ENCODE results near the gene HLA-DQB2. TPM values are rescaled to one million over a fixed set of nuclear protein-coding genes. Genes with fewer than 3 reads are reported as not detected.
"Not testable (repeated sequence)": the region's sequence is repeated elsewhere in the genome, so short reads cannot be mapped to it uniquely, and the experiment has no call there.

HLA-DQB2 gene
- total RNA-seq, 2 donors from 2014 or later = 1.1 to 8.3 TPM

GRCh38 chr6:32779036-32779435, 15.7 kb upstream of the HLA-DQB2 start:
- H3K4me3 Mint-ChIP-seq = no peak overlapping the region
- no peaks in the 10 kb centered on the region for H3K4me1 Mint-ChIP-seq
- H3K27me3 Mint-ChIP-seq = peaks cover 44% of the 10 kb centered on the region
- no peak overlapping the region for H3K27ac Mint-ChIP-seq
- H3K9me3 ChIP-seq (ENCODE audit: control insufficient read depth, low read length, poor library complexity, severe bottlenecking) = no peaks in the 10 kb centered on the region
- ATAC-seq = no peak
- DNase-seq = no peak
- H3K36me3 Mint-ChIP-seq (ENCODE audit: low read depth) = peaks cover 5% of the 10 kb centered on the region

- no peak for DNase-seq
- no peak overlapping the region for H3K27ac Mint-ChIP-seq
- H3K9me3 ChIP-seq (ENCODE audit: control insufficient read depth, low read length, poor library complexity, severe bottlenecking) = no peaks in the 10 kb centered on the region
- H3K36me3 Mint-ChIP-seq (ENCODE audit: low read depth) = peaks cover 9% of the 10 kb centered on the region
- H3K4me1 Mint-ChIP-seq = no peaks in the 10 kb centered on the region
- no peak overlapping the region for H3K4me3 Mint-ChIP-seq
- H3K27me3 Mint-ChIP-seq = peaks cover 61% of the 10 kb centered on the region
- ATAC-seq = no peak
Observed at GRCh38 chr6:32775071-32775470, 11.7 kb upstream of the HLA-DQB2 start.

GRCh38 chr6:32774426-32774825, 11.1 kb upstream of the HLA-DQB2 start:
- Mint-ChIP-seq H3K27me3 (peaks cover 63% of the 10 kb centered on the region), H3K27ac (no peak overlapping the region), H3K4me1 (no peaks in the 10 kb centered on the region), H3K4me3 (no peak overlapping the region), H3K36me3 (ENCODE audit: low read depth) (peaks cover 8% of the 10 kb centered on the region)
- DNase-seq (no peak), ATAC-seq (no peak)
- no peaks in the 10 kb centered on the region for H3K9me3 ChIP-seq (ENCODE audit: control insufficient read depth, low read length, poor library complexity, severe bottlenecking)

GRCh38 chr6:32772656-32773055, 9.3 kb upstream of the HLA-DQB2 start:
- no peaks in the 10 kb centered on the region for H3K9me3 ChIP-seq (ENCODE audit: control insufficient read depth, low read length, poor library complexity, severe bottlenecking)
- no peak overlapping the region for H3K27ac Mint-ChIP-seq
- peaks cover 67% of the 10 kb centered on the region for H3K27me3 Mint-ChIP-seq
- H3K36me3 Mint-ChIP-seq (ENCODE audit: low read depth) = peaks cover 6% of the 10 kb centered on the region
- no peak for DNase-seq
- no peak for ATAC-seq
- no peaks in the 10 kb centered on the region for H3K4me1 Mint-ChIP-seq
- no peak overlapping the region for H3K4me3 Mint-ChIP-seq

- no peak overlapping the region for H3K4me3 Mint-ChIP-seq
- H3K36me3 Mint-ChIP-seq (ENCODE audit: low read depth) = no peaks in the 10 kb centered on the region
- no peak for ATAC-seq
Observed at GRCh38 chr6:32764048-32764447, 716 bp upstream of the HLA-DQB2 start.

DNA sequence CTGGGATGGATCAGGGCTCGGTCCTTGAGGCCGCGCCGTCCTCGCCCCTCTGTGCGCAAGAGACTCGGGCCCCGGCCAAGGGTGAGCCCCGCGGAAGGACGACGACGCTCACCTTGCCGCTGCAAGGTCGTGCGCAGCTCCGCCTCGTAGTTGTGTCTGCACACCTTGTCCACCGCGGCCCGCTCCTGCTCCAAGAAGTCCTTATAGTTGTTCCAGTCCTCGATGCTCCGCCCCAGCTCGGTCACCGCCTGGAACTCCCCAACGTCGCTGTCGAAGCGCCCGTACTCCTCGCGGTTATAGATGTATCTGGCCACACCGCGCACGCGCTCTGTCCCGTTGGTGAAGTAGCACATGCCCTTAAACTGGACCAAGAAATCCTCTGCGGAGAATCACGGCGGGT, 1.8 kb downstream of the HLA-DQB2 start:
- DNase-seq = no peak
- Mint-ChIP-seq H3K36me3 (ENCODE audit: low read depth) (no peaks in the 10 kb centered on the region), H3K4me1 (peaks cover 5% of the 10 kb centered on the region), H3K27ac (no peak overlapping the region), H3K27me3 (peaks cover 75% of the 10 kb centered on the region), H3K4me3 (no peak overlapping the region)
- ATAC-seq = no peak
- no peaks in the 10 kb centered on the region for H3K9me3 ChIP-seq (ENCODE audit: control insufficient read depth, low read length, poor library complexity, severe bottlenecking)

More at GRCh38 chr6:32764048-32764447, 716 bp upstream of the HLA-DQB2 start:
- no peak for DNase-seq
- H3K27me3 Mint-ChIP-seq = peaks cover 79% of the 10 kb centered on the region
- peaks cover 5% of the 10 kb centered on the region for H3K4me1 Mint-ChIP-seq
- H3K27ac Mint-ChIP-seq = no peak overlapping the region
- H3K9me3 ChIP-seq (ENCODE audit: control insufficient read depth, low read length, poor library complexity, severe bottlenecking) = no peaks in the 10 kb centered on the region

DNA sequence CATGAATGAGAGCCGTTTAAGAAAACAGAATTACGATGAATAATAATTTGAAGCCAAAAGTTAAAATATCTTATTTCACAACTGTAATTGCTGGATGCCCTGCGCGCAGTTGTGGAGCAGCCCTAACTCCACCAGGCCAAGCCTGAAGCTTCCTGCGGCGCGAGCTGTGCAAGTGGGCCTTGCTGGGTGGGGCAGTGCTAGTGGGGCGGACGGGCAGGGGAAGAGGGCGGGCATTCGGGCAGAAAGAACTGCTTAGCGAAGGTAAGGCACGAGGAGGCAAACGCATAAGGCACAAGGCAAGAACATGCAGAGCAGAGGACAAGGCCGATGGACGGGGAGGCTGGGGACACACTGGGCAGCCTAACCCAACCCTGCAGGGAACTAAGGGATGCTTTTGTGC, 2.3 kb downstream of the HLA-DQB2 start:
- Mint-ChIP-seq H3K27ac (no peak overlapping the region), H3K4me3 (no peak overlapping the region), H3K27me3 (peaks cover 74% of the 10 kb centered on the region), H3K36me3 (ENCODE audit: low read depth) (no peaks in the 10 kb centered on the region), H3K4me1 (peaks cover 5% of the 10 kb centered on the region)
- no peaks in the 10 kb centered on the region for H3K9me3 ChIP-seq (ENCODE audit: control insufficient read depth, low read length, poor library complexity, severe bottlenecking)
- DNase-seq (no peak), ATAC-seq (peak; percentile 76)

DNA sequence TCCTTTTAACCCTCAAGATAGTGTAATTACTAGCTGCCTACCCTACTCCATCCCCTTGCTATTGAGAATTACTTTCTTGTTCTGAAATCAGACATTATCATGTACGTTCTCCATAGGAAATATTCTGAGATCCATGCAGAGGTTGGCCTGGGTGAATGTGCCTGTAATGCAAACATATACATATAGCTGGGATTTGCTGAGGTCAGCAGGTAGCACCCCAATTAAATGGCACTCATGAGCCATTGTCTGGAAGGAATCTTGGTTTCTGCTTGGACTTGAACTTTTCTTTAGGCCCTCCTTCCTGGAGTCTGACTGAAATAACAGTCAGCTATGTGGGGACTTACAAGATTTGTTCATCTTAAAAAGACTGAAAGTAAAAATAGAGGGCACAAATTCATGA, 3.7 kb downstream of the HLA-DQB2 start:
- Mint-ChIP-seq H3K4me3 (no peak overlapping the region), H3K27ac (no peak overlapping the region), H3K4me1 (peaks cover 5% of the 10 kb centered on the region), H3K36me3 (ENCODE audit: low read depth) (peaks cover 4% of the 10 kb centered on the region), H3K27me3 (peaks cover 81% of the 10 kb centered on the region)
- no peak for ATAC-seq
- H3K9me3 ChIP-seq (ENCODE audit: control insufficient read depth, low read length, poor library complexity, severe bottlenecking) = no peaks in the 10 kb centered on the region
- DNase-seq = no peak

DNA sequence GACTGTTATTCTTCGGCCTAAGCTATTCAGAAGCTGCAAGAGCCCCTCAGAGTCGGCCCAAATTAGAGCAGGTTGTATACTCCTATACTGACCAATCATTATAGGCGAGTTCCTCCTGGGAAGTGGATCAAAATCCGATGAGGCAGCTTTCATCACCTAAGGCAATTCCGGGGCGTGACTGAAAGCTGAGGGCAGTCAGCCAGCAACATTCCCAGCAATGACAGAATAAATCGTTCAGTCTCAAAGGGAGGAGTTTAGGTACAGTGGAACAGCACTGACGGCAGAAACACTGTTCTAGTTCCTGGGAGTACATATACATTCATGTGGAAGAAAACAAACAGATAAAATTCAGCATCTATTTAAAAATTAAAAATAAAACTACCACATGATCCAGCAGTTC, 10.8 kb downstream of the HLA-DQB2 start:
- Mint-ChIP-seq H3K27me3 (peaks cover 68% of the 10 kb centered on the region), H3K27ac (no peak overlapping the region), H3K36me3 (ENCODE audit: low read depth) (peaks cover 4% of the 10 kb centered on the region), H3K4me3 (no peak overlapping the region), H3K4me1 (no peaks in the 10 kb centered on the region)
- H3K9me3 ChIP-seq (ENCODE audit: control insufficient read depth, low read length, poor library complexity, severe bottlenecking) = no peaks in the 10 kb centered on the region
- DNase-seq = no peak
- no peak for ATAC-seq

GRCh38 chr6:32745649-32746048, 17.7 kb downstream of the HLA-DQB2 start:
- not testable (repeated sequence) for H3K27ac Mint-ChIP-seq; H3K36me3 Mint-ChIP-seq (ENCODE audit: low read depth); H3K9me3 ChIP-seq (ENCODE audit: control insufficient read depth, low read length, poor library complexity, severe bottlenecking); ATAC-seq; DNase-seq; H3K4me3 Mint-ChIP-seq; H3K4me1 Mint-ChIP-seq
- peaks cover 68% of the 10 kb centered on the region for H3K27me3 Mint-ChIP-seq

DNA sequence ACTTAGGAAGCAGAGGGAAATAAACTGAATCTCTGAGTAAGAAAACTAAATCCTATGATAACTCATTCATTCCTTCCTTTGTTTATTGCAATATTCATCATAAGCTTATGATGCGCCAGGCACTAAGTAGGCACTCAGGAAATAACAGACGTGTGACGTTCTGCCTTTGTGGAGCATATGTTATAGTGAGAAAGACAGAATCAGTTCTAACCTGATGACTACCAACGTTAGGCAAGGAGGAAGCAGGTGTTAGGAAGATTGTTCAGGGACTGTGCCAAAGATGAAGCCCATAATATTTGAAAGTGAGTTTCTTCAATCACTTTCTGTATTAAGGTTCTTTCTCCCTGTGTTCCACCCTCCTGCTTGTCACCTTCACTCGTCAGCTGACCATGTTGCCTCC, 18.6 kb downstream of the HLA-DQB2 start:
- peaks cover 2% of the 10 kb centered on the region for H3K4me1 Mint-ChIP-seq
- no peak overlapping the region for H3K4me3 Mint-ChIP-seq
- DNase-seq = no peak
- H3K27me3 Mint-ChIP-seq = peaks cover 68% of the 10 kb centered on the region
- no peak for ATAC-seq
- H3K36me3 Mint-ChIP-seq (ENCODE audit: low read depth) = peaks cover 4% of the 10 kb centered on the region
- H3K9me3 ChIP-seq (ENCODE audit: control insufficient read depth, low read length, poor library complexity, severe bottlenecking) = no peaks in the 10 kb centered on the region
- H3K27ac Mint-ChIP-seq = no peak overlapping the region

- ATAC-seq = no peak
- DNase-seq = no peak
- Mint-ChIP-seq H3K4me3 (no peak overlapping the region), H3K36me3 (ENCODE audit: low read depth) (peaks cover 4% of the 10 kb centered on the region), H3K27ac (no peak overlapping the region), H3K4me1 (peaks cover 2% of the 10 kb centered on the region), H3K27me3 (peaks cover 75% of the 10 kb centered on the region)
- no peaks in the 10 kb centered on the region for H3K9me3 ChIP-seq (ENCODE audit: control insufficient read depth, low read length, poor library complexity, severe bottlenecking)
Observed at GRCh38 chr6:32742374-32742773, 21.0 kb downstream of the HLA-DQB2 start.

DNA sequence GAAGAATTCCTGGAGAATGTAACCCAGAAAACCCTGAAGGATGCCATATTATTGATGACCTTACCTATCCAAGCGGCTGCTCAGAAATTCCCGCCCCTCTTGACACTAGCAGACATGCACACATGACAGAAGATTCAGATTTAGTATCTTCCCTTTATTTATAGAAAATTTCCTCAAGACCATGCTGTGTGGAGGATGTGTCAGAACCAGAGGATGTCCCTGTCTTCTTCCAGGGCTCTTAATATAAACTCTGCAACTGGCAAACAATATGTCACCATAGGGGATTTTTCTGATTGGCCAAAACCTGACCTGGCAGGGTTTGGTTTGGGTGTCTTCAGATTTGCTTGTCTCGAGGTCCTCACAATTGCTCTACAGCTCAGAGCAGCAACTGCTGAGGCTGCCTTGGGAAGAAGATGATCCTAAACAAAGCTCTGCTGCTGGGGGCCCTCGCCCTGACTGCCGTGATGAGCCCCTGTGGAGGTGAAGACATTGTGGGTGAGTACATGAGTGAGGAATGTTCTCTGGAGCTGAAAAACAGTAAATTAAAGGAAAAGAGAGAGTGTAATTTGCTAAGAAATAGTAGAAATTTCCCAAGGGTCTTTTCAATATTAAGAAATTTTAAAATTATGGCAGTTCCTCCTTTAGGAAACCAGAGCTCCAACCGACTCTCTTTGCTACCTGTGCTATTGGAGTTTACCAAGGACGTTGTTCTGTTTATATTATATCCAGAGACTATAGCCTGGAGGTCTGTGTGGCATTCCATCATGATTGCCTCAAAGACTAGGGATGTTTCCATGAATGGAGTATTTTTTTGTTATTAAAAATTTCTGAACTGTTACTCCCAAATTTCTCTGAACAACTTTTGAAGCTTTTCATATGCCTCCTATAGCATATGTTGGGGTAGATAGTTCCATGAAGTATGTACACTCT, 22.0 kb downstream of the HLA-DQB2 start, which contains the start of gene HLA-DQA2:
Gene HLA-DQA2 (plus strand): TSS at position 361 of the 930 bp plus-strand sequence. CDS start 53 bp downstream, at position 414.
- ATAC-seq = no peak
- no peaks in the 10 kb centered on the region for H3K9me3 ChIP-seq (ENCODE audit: control insufficient read depth, low read length, poor library complexity, severe bottlenecking)
- Mint-ChIP-seq H3K4me3 (no peak within 1 kb of the TSS), H3K36me3 (ENCODE audit: low read depth) (peaks cover 4% of the 10 kb centered on the region), H3K27me3 (peaks cover 74% of the 10 kb centered on the region), H3K27ac (no peak within 1 kb of the TSS), H3K4me1 (peaks cover 2% of the 10 kb centered on the region)
- no peak for DNase-seq

- no peaks in the 10 kb centered on the region for H3K9me3 ChIP-seq (ENCODE audit: control insufficient read depth, low read length, poor library complexity, severe bottlenecking)
- no peaks in the 10 kb centered on the region for H3K36me3 Mint-ChIP-seq (ENCODE audit: low read depth)
- DNase-seq (no peak), ATAC-seq (no peak)
- H3K4me1 Mint-ChIP-seq = no peaks in the 10 kb centered on the region
- no peak overlapping the region for H3K4me3 Mint-ChIP-seq
- H3K27me3 Mint-ChIP-seq = peaks cover 55% of the 10 kb centered on the region
- no peak overlapping the region for H3K27ac Mint-ChIP-seq
Observed at GRCh38 chr6:32738126-32738525, 25.2 kb downstream of the HLA-DQB2 start.

Measured in T-helper 17 cell (primary cell).